Neural cell (in vitro differentiated cells): ENCODE measurements around the gene HOXB6. TPM values are rescaled to one million over a fixed set of nuclear protein-coding genes. Genes with fewer than 3 reads are reported as not detected.

Experiments
- H2AFZ ChIP-seq: fragments of 200-600, 300-800 bp; sonication (generic), shearing (Covaris generic); 2 replicates; pipeline ENCODE4 v1.6.0; 2014; ENCODE audit warnings: low read depth, mild to moderate bottlenecking, antibody characterized with exemption, low read length, moderate library complexity
- H3F3A ChIP-seq: fragments of 200-600 bp; shearing (Covaris generic); 2 replicates; pipeline ENCODE4 v1.6.1; 2016; ENCODE audit warnings: mild to moderate bottlenecking, moderate library complexity, mixed read lengths, antibody characterized with exemption, low read length; ENCODE audit not compliant: insufficient read depth, poor library complexity, severe bottlenecking
- H3K27ac ChIP-seq: fragments of 200-600, 300-800 bp; sonication (generic), shearing (Covaris generic); 2 replicates; pipeline ENCODE4 v1.5.1; 2014; ENCODE audit warnings: mild to moderate bottlenecking, low read length, moderate library complexity
- H3K27me3 ChIP-seq: fragments of 300-800, 200-600 bp; sonication (generic), shearing (Covaris generic); 2 replicates; pipeline ENCODE4 v1.6.0; 2014; ENCODE audit warnings: mild to moderate bottlenecking, low read depth, low read length, moderate library complexity; ENCODE audit not compliant: insufficient read depth
- H3K36me3 ChIP-seq: fragments of 300-800, 200-600 bp; sonication (generic), shearing (Covaris generic); 2 replicates; pipeline ENCODE4 v1.5.1; 2014; ENCODE audit warnings: mild to moderate bottlenecking, antibody characterized with exemption, low read length, moderate library complexity; ENCODE audit not compliant: insufficient read depth
- H3K4me2 ChIP-seq: fragments of 300-800, 200-600 bp; sonication (generic), shearing (Covaris generic); 2 replicates; pipeline ENCODE4 v1.6.0; 2014; ENCODE audit warnings: mild to moderate bottlenecking, low read length
- H3K4me3 ChIP-seq: fragments of 300-800, 200-600 bp; sonication (generic), shearing (Covaris generic); 2 replicates; pipeline ENCODE4 v1.5.1; 2014; ENCODE audit warnings: mild to moderate bottlenecking, low read length, moderate library complexity
- H3K79me2 ChIP-seq: fragments of 200-600 bp; shearing (Covaris generic); replicated peaks from 2 replicates; pipeline ENCODE4 v1.6.0; 2014; ENCODE audit warnings: mild to moderate bottlenecking, low read length, moderate library complexity; ENCODE audit not compliant: insufficient read depth
- H3K9ac ChIP-seq: fragments of 300-800, 200-600 bp; sonication (generic), shearing (Covaris generic); 2 replicates; pipeline ENCODE4 v1.6.1; 2016; ENCODE audit warnings: mild to moderate bottlenecking, low read length, mixed read lengths
- H3K9me2 ChIP-seq: fragments of 200-600 bp; shearing (Covaris generic); 2 replicates; pipeline ENCODE4 v1.6.1; 2016; ENCODE audit warnings: mild to moderate bottlenecking, low read length, mixed read lengths; ENCODE audit not compliant: insufficient read depth
- H3K9me3 ChIP-seq: fragments of 200-600, 300-800 bp; sonication (generic), shearing (Covaris generic); 2 replicates; pipeline ENCODE4 v1.6.1; 2016; ENCODE audit warnings: mild to moderate bottlenecking, mixed run types, low read length, moderate library complexity, mixed read lengths
- H4K20me1 ChIP-seq: fragments of 200-600 bp; shearing (Covaris generic); 2 replicates; pipeline ENCODE4 v1.6.1; 2016; ENCODE audit warnings: mild to moderate bottlenecking, mixed run types; ENCODE audit not compliant: insufficient read depth
- EP300 ChIP-seq: fragments of 450-650 bp; conservative IDR thresholded peaks from 2 replicates; pipeline ENCODE4 v1.6.1; 2014; ENCODE audit warnings: antibody characterized with exemption, mild to moderate bottlenecking, moderate library complexity; ENCODE audit not compliant: poor library complexity, severe bottlenecking
- EZH2 ChIP-seq: fragments of 200-600, 300-800 bp; shearing (Covaris generic), sonication (generic); IDR thresholded peaks from 2 replicates; pipeline ENCODE4 v1.6.1; 2014; ENCODE audit warnings: antibody characterized with exemption, low read length, borderline replicate concordance, mild to moderate bottlenecking; ENCODE audit not compliant: insufficient read depth, poor library complexity, severe bottlenecking
- SMC3 ChIP-seq: fragments of 450-650 bp; conservative IDR thresholded peaks from 2 replicates; pipeline ENCODE4 v1.6.1; 2014; ENCODE audit warnings: antibody characterized with exemption, mild to moderate bottlenecking, moderate library complexity; ENCODE audit not compliant: poor library complexity
- TAF1 ChIP-seq: IDR thresholded peaks from 2 replicates; pipeline ENCODE4 v1.6.1; 2012; ENCODE audit warnings: low read depth
- polyA plus RNA-seq: library from polyadenylated mRNA; depleted of rRNA; stranded (reverse); fragments of >200 nt; gene quantifications from 2 replicates; pipeline ENCODE4 v1.2.3, GENCODE V29; 2014
- TF ChIP-seq, protein P1 (sequence below): fragments of 450-650 bp; IDR thresholded peaks from 2 replicates; pipeline ENCODE4 v1.5.1; 2014; ENCODE audit warnings: antibody characterized with exemption, mild to moderate bottlenecking, moderate library complexity; ENCODE audit not compliant: poor library complexity, severe bottlenecking

Gene HOXB6
- polyA plus RNA-seq, 1 donor from 2014 or later: not detected

DNA sequence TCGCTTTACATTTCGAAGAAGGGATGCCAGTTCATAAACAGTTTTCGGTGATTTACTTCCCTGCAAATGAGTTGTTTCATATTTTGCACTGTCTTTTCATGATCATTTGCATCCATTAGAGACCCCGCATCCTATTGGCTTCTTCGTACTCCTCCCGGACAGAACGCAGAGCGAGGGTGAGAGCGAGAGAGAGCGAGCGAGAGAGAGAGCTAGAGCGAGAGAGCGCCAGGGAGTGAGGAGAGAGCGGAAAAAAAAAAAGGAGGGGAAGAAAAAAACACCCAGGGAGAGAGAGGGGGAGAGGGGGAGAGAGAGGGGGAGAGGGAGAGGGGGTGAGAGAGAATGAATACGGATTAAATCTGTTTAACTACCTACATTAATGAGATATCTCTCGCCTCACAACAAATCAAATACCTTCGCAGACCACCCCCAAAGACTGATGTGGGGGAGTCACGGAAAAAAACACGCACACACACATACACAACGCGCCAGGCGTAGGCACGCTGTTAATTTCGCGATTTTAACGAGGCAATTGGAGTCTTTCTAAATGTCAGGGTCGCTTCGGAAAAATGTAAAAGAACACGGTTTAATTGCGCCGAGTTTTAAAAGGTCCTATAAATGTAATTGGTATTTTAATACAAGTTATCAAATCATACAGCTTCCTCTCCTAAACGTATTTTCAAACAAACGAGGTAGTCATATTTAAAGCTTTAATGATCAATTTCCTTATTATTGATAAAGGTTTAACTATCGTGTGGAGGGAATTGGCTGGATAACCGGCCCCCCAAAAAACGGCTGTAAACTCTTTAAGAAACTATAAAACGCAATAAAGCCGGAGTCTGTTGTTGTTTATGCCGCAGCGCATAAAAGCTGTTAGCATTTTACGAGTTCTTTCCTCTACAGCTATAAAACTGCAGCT, 10.5 kb upstream of the HOXB6 start, which contains the start of gene HOXB8:
HOXB8 (minus strand) TSS at position 246 of the 916 bp plus-strand sequence. CDS start 588 bp downstream, outside the sequence.
- no peaks in the 10 kb centered on the region for H3F3A ChIP-seq
- no peak for TF ChIP-seq EP300
- H3K27me3 ChIP-seq: peaks cover 100% of the 10 kb centered on the region
- no peak within 1 kb of the TSS for H2AFZ ChIP-seq
- no peaks in the 10 kb centered on the region for H3K36me3 ChIP-seq
- H3K4me2 ChIP-seq: no peak within 1 kb of the TSS
- no peaks in the 10 kb centered on the region for H4K20me1 ChIP-seq
- no peak within 1 kb of the TSS for H3K27ac ChIP-seq
- H3K4me3 ChIP-seq: no peak within 1 kb of the TSS
- H3K79me2 ChIP-seq: no peaks in the 10 kb centered on the region
- H3K9me2 ChIP-seq: no peaks in the 10 kb centered on the region
- H3K9ac ChIP-seq: no peak within 1 kb of the TSS
- no peaks in the 10 kb centered on the region for H3K9me3 ChIP-seq

DNA sequence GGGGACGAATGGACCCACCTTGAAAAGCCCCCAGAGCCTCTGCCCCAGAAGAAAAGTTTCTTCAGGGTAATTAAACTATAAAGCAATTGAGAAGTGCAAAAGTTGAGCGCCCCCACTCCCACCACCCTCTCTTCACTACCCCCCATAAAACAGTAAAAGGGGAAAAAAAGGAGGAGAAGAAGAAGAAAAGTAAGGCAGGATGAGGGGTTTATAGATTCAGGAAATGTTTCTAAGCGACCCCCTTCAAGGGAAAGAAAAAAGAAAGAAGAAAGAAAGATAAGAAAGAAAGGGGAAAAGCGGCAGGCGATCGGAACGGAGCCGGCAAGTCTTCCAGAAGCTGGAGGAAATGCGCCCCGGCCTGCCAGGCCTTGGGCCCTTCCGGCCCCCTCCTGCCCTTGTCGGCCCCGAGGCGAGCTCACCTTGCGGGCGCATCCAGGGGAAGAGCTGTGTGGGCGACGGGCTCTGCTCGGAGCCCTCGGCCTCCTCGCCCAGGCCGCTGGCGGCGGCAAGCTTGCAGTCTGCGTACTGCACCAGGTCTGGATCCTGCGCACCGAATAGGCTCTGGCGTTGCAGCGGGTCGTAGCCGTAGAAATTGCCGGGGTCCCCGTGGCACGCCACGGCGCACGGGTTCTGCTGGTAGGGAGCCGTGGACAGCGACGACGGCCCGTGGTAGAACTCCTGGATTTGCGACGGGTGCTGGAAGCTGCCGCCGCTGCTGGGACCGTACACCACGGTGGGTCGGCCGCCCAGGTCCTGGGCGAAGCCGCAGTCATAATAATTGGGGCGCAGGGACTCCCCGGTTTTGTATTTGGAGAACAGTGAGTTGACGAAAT, 9.3 kb upstream of the HOXB6 start:
- Histone ChIP-seq H3K9ac (no peak overlapping the region), H3K9me2 (no peaks in the 10 kb centered on the region), H4K20me1 (no peaks in the 10 kb centered on the region), H3K79me2 (no peaks in the 10 kb centered on the region), H3K27ac (no peak overlapping the region), H3K9me3 (peaks cover under 1% of the 10 kb centered on the region), H3K36me3 (no peaks in the 10 kb centered on the region), H2AFZ (no peak overlapping the region), H3F3A (no peaks in the 10 kb centered on the region), H3K27me3 (peaks cover 100% of the 10 kb centered on the region), H3K4me3 (no peak overlapping the region), H3K4me2 (no peak overlapping the region)
- peak; percentile 90 for TF ChIP-seq EZH2
- TF ChIP-seq, protein P1, sequence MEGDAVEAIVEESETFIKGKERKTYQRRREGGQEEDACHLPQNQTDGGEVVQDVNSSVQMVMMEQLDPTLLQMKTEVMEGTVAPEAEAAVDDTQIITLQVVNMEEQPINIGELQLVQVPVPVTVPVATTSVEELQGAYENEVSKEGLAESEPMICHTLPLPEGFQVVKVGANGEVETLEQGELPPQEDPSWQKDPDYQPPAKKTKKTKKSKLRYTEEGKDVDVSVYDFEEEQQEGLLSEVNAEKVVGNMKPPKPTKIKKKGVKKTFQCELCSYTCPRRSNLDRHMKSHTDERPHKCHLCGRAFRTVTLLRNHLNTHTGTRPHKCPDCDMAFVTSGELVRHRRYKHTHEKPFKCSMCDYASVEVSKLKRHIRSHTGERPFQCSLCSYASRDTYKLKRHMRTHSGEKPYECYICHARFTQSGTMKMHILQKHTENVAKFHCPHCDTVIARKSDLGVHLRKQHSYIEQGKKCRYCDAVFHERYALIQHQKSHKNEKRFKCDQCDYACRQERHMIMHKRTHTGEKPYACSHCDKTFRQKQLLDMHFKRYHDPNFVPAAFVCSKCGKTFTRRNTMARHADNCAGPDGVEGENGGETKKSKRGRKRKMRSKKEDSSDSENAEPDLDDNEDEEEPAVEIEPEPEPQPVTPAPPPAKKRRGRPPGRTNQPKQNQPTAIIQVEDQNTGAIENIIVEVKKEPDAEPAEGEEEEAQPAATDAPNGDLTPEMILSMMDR: no peak

DNA sequence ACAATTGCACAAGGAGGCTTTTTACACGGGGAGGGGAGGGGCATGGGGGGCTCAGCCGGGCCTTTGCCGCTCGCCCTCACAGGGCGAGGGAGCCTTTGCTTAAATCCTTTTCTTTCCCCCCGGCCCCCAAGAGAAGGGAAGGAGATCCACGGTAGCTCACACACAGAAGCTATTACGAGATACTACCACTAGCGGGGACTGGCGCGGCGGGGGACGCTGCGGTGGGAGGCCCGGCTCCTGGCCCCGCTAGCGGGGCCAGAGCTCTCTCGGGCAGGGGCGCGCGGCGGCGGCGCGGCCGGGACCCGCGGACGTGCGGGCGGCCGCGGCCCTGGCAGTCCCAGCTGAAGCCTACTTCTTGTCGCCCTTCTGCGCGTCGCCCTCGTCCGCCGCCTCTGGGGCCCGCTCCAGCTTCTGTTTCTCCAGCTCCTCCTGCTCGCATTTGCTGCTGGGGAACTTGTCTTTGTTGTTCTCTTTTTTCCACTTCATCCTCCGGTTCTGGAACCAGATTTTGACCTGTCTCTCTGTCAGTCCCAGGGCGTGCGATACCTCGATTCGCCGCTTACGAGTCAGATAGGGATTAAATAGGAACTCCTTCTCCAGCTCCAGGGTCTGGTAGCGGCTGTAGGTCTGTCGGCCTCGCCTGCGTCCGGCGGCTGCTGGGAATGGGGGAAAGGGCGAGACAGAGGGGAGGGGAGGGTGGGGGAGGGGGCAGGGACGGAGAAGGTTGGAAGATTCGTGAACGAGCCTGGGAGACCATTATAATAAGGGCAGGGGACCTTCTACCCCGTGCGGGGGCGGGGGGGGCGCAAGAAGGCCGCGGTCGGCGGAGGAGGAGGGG, 8.3 kb upstream of the HOXB6 start:
- Histone ChIP-seq H3K4me3 (no peak overlapping the region), H3K9ac (no peak overlapping the region), H3F3A (no peaks in the 10 kb centered on the region), H3K27ac (no peak overlapping the region), H3K9me2 (no peaks in the 10 kb centered on the region), H2AFZ (no peak overlapping the region), H3K79me2 (no peaks in the 10 kb centered on the region), H3K36me3 (no peaks in the 10 kb centered on the region), H3K4me2 (no peak overlapping the region), H4K20me1 (no peaks in the 10 kb centered on the region), H3K27me3 (peaks cover 99% of the 10 kb centered on the region), H3K9me3 (peaks cover 7% of the 10 kb centered on the region)
- TF ChIP-seq, protein P1: peak; percentile 50
- TF ChIP-seq TAF1: no peak
- peak; percentile 25 for TF ChIP-seq SMC3
- peak; percentile 50 for TF ChIP-seq EZH2
